Trophoblast cell (in vitro differentiated cells and primary cell): ENCODE results near the gene TXNDC8.
A peak's percentile ranks its signal among the peaks of the same experiment; 100 is the strongest.

Experiments
- DNase-seq, 2 donors: peaks; one replicate each; pipeline ENCODE4 v3.0.0-alpha.2; 2016
- H2AFZ ChIP-seq: 2 replicates; pipeline ENCODE4 v1.6.1; 2013; ENCODE audit warnings: low read length, moderate library complexity, mild to moderate bottlenecking; ENCODE audit not compliant: insufficient read depth, poor library complexity
- H2AK5ac ChIP-seq: 2 replicates; pipeline ENCODE4 v1.6.1; 2013; ENCODE audit warnings: mild to moderate bottlenecking, low read length
- H2BK120ac ChIP-seq: 2 replicates; pipeline ENCODE4 v1.6.1; 2013; ENCODE audit warnings: low read length, mild to moderate bottlenecking, moderate library complexity; ENCODE audit not compliant: insufficient read depth, poor library complexity
- H2BK12ac ChIP-seq: 2 replicates; pipeline ENCODE4 v1.6.1; 2013; ENCODE audit warnings: mild to moderate bottlenecking, low read length, moderate library complexity
- H2BK5ac ChIP-seq: 2 replicates; pipeline ENCODE4 v1.6.1; 2013; ENCODE audit warnings: low read length, low read depth, moderate library complexity, mild to moderate bottlenecking; ENCODE audit not compliant: poor library complexity
- H3K14ac ChIP-seq: 2 replicates; pipeline ENCODE4 v1.6.1; 2013; ENCODE audit warnings: mild to moderate bottlenecking, low read length
- H3K18ac ChIP-seq: 2 replicates; pipeline ENCODE4 v1.6.1; 2013; ENCODE audit warnings: mild to moderate bottlenecking, low read length
- H3K23ac ChIP-seq: 2 replicates; pipeline ENCODE4 v1.6.1; 2013; ENCODE audit warnings: low read length
- H3K27ac ChIP-seq: 2 replicates; pipeline ENCODE4 v1.5.1; 2013; ENCODE audit warnings: low read depth, mild to moderate bottlenecking, inconsistent platforms, low read length, moderate library complexity
- H3K27me3 ChIP-seq: 2 replicates; pipeline ENCODE4 v1.6.1; 2013; ENCODE audit warnings: inconsistent platforms, mild to moderate bottlenecking, low read length, moderate library complexity; ENCODE audit not compliant: insufficient read depth
- H3K36me3 ChIP-seq, 2 experiments: 1 replicate in 1 of 2; 2 replicates in 1 of 2; pipeline ENCODE4 v1.6.1; 2013; ENCODE audit warnings: low read length in 2 of 2, mild to moderate bottlenecking in 2 of 2, moderate library complexity in 1 of 2; ENCODE audit not compliant: insufficient read depth in 2 of 2, control insufficient read depth in 1 of 2
- H3K4ac ChIP-seq: 2 replicates; pipeline ENCODE4 v1.6.1; 2013; ENCODE audit warnings: low read depth, mild to moderate bottlenecking, low read length, moderate library complexity
- H3K4me1 ChIP-seq, 2 experiments: 1 replicate in 1 of 2; 2 replicates in 1 of 2; pipeline ENCODE4 v1.6.1; 2013; ENCODE audit warnings: low read length in 2 of 2, mild to moderate bottlenecking in 2 of 2, moderate library complexity in 1 of 2; ENCODE audit not compliant: insufficient read depth in 2 of 2, control insufficient read depth in 1 of 2
- H3K4me2 ChIP-seq: 2 replicates; pipeline ENCODE4 v1.6.1; 2013; ENCODE audit warnings: inconsistent platforms, mild to moderate bottlenecking, low read length, moderate library complexity
- H3K4me3 ChIP-seq: 2 replicates; pipeline ENCODE4 v1.5.1; 2013; ENCODE audit warnings: mild to moderate bottlenecking, low read depth, low read length, inconsistent platforms
- H3K79me1 ChIP-seq: one replicate; pipeline ENCODE4 v1.6.1; 2013; ENCODE audit warnings: low read length
- H3K79me2 ChIP-seq: 2 replicates; pipeline ENCODE4 v1.6.1; 2013; ENCODE audit warnings: low read length, mild to moderate bottlenecking; ENCODE audit not compliant: control insufficient read depth, insufficient read depth, poor library complexity
- H3K9ac ChIP-seq: 2 replicates; pipeline ENCODE4 v1.6.1; 2013; ENCODE audit warnings: mild to moderate bottlenecking, low read length
- H3K9me3 ChIP-seq: 2 replicates; pipeline ENCODE4 v1.6.1; 2013; ENCODE audit warnings: low read depth, mild to moderate bottlenecking, control low read depth, inconsistent platforms, low read length; ENCODE audit not compliant: insufficient read depth
- H4K12ac ChIP-seq: 2 replicates; pipeline ENCODE4 v1.6.1; 2013; ENCODE audit warnings: low read depth, mild to moderate bottlenecking, low read length, moderate library complexity
- H4K8ac ChIP-seq: 2 replicates; pipeline ENCODE4 v1.6.1; 2013; ENCODE audit warnings: low read depth, mild to moderate bottlenecking, low read length, moderate library complexity
- H4K91ac ChIP-seq: one replicate; pipeline ENCODE4 v1.6.1; 2013; ENCODE audit warnings: low read depth, mild to moderate bottlenecking, low read length, moderate library complexity
- WGBS: extraction: QIAGEN DNeasy Blood & Tissue Kit; methylation state at CpG from one replicate; pipeline ENCODE4 v1.1.7; 2013; ENCODE audit warnings: missing lambda C conversion rate; ENCODE audit not compliant: insufficient read length, insufficient coverage; ENCODE audit errors: extremely low coverage; 5-methylcytosine and 5-hydroxymethylcytosine counted together

The TXNDC8 gene

GRCh38 chr9:110278080-110278707 is 59.5 kb downstream of the TXNDC8 start:
- Histone ChIP-seq H2BK5ac (no peak overlapping the region), H3K27ac (no peak overlapping the region), H3K27me3 (no peaks in the 10 kb centered on the region), H3K4ac (no peak overlapping the region), H3K23ac (no peak overlapping the region), H3K14ac (no peak overlapping the region), H2BK120ac (no peak overlapping the region), H3K4me1 (no peaks in the 10 kb centered on the region), H2AK5ac (no peak overlapping the region), H3K79me2 (no peaks in the 10 kb centered on the region), H4K12ac (no peak overlapping the region), H3K9me3 (no peaks in the 10 kb centered on the region), H3K9ac (no peak overlapping the region), H3K18ac (no peak overlapping the region), H4K8ac (no peak overlapping the region), H3K4me3 (no peak overlapping the region), H3K4me2 (no peak overlapping the region), H4K91ac (no peak overlapping the region), H2AFZ (no peak overlapping the region), H2BK12ac (no peak overlapping the region), H3K36me3 (no peaks in the 10 kb centered on the region), H3K79me1 (no peaks in the 10 kb centered on the region)
- no CpG with 5 or more reads among the region's 3 CpGs for WGBS
- DNase-seq = no peak

GRCh38 chr9:110276781-110277180 is 60.9 kb downstream of the TXNDC8 start:
- H3K4me2 ChIP-seq = no peak overlapping the region
- H3K27me3 ChIP-seq = no peaks in the 10 kb centered on the region
- H3K79me2 ChIP-seq = no peaks in the 10 kb centered on the region
- H3K79me1 ChIP-seq = no peaks in the 10 kb centered on the region
- H3K18ac ChIP-seq = no peak overlapping the region
- no peak overlapping the region for H4K8ac ChIP-seq
- no peak overlapping the region for H3K23ac ChIP-seq
- H3K4me3 ChIP-seq = no peak overlapping the region
- no peak overlapping the region for H3K27ac ChIP-seq
- H2BK5ac ChIP-seq = no peak overlapping the region
- H2BK120ac ChIP-seq = no peak overlapping the region
- H3K14ac ChIP-seq = no peak overlapping the region
- H3K36me3 ChIP-seq = no peaks in the 10 kb centered on the region
- H2AK5ac ChIP-seq = no peak overlapping the region
- no peak overlapping the region for H3K9ac ChIP-seq
- no CpG with 5 or more reads among the region's 3 CpGs for WGBS
- H4K12ac ChIP-seq = no peak overlapping the region
- no peak overlapping the region for H3K4ac ChIP-seq
- no peak overlapping the region for H2BK12ac ChIP-seq
- no peak overlapping the region for H4K91ac ChIP-seq
- H3K9me3 ChIP-seq = no peaks in the 10 kb centered on the region
- H3K4me1 ChIP-seq = no peaks in the 10 kb centered on the region
- no peak for DNase-seq
- H2AFZ ChIP-seq = no peak overlapping the region

GRCh38 chr9:110270211-110270995 is 67.3 kb downstream of the TXNDC8 start:
- Histone ChIP-seq H3K27ac (no peak overlapping the region), H3K27me3 (no peaks in the 10 kb centered on the region), H4K91ac (no peak overlapping the region), H2BK120ac (no peak overlapping the region), H3K79me2 (no peaks in the 10 kb centered on the region), H3K36me3 (no peaks in the 10 kb centered on the region), H2BK5ac (no peak overlapping the region), H2BK12ac (no peak overlapping the region), H4K12ac (no peak overlapping the region), H2AFZ (no peak overlapping the region), H3K4ac (no peak overlapping the region), H3K9ac (no peak overlapping the region), H2AK5ac (no peak overlapping the region), H3K4me1 (no peaks in the 10 kb centered on the region), H3K18ac (no peak overlapping the region), H3K4me3 (no peak overlapping the region), H3K14ac (no peak overlapping the region), H3K23ac (no peak overlapping the region), H4K8ac (no peak overlapping the region), H3K79me1 (no peaks in the 10 kb centered on the region), H3K4me2 (no peak overlapping the region), H3K9me3 (no peaks in the 10 kb centered on the region)
- DNase-seq = peak; percentile 61 to 92
- WGBS = no CpG with 5 or more reads among the region's 3 CpGs

- no peak overlapping the region for H3K4me3 ChIP-seq
- no peaks in the 10 kb centered on the region for H3K79me2 ChIP-seq
- H3K14ac ChIP-seq = no peak overlapping the region
- no peak overlapping the region for H2BK120ac ChIP-seq
- H3K4me2 ChIP-seq = no peak overlapping the region
- H3K4ac ChIP-seq = no peak overlapping the region
- H4K12ac ChIP-seq = no peak overlapping the region
- no peak overlapping the region for H2AFZ ChIP-seq
- no peak overlapping the region for H3K27ac ChIP-seq
- no peak overlapping the region for H2BK12ac ChIP-seq
- no peak overlapping the region for H3K9ac ChIP-seq
- H3K36me3 ChIP-seq = no peaks in the 10 kb centered on the region
- H3K4me1 ChIP-seq = no peaks in the 10 kb centered on the region
- peak in 1 of 2 donors; percentile 57 for DNase-seq
- no peak overlapping the region for H2BK5ac ChIP-seq
- no peak overlapping the region for H4K8ac ChIP-seq
- no peaks in the 10 kb centered on the region for H3K79me1 ChIP-seq
- H4K91ac ChIP-seq = no peak overlapping the region
- H2AK5ac ChIP-seq = no peak overlapping the region
- no peaks in the 10 kb centered on the region for H3K9me3 ChIP-seq
- no CpG with 5 or more reads among the region's 1 CpG for WGBS
- no peak overlapping the region for H3K18ac ChIP-seq
- H3K23ac ChIP-seq = no peak overlapping the region
- no peaks in the 10 kb centered on the region for H3K27me3 ChIP-seq
Measured at GRCh38 chr9:110266795-110267194, 70.9 kb downstream of the TXNDC8 start.
